ENCODE data around the gene SLC41A1.

The SLC41A1 gene

DNA sequence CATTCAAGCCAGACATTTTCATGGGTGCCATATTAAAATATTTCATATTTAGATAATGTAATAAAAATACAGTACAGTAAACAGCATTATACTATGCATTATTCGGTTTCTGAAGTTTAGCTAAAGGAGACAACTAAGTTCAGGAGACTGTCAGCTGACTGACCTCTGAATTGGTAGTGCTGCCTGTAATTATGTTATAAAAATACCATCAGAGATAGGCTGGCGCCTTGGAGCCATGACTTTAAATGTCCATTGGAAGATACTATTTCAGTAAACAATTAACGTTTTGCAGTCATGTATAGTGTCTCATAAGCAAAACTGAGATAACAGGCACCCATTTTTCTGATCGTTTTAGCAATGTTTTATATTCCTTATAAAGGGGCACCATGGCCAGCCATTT, 26.4 kb downstream of the SLC41A1 start:
- DNase-seq, result no peak

DNA sequence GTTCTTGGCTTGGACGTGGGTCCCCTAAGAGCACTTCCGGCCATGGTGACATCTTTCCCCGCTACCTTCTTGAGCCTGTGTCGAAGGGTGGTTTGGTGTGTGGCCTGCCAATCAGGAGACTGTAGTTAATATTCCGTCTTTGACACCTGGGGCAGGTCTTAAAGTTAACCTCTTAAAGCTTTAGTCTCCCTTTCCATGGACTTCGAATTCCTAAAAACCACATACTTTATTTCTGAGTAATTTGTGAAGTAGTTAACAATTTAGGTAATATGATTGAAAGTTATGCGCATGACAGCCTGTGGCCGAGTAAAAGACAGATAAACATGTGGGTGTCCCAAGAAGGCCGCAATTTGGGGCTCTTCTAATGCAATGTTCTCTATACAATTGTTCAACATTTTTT, 27.6 kb downstream of the SLC41A1 start:
- no peak for DNase-seq

DNA sequence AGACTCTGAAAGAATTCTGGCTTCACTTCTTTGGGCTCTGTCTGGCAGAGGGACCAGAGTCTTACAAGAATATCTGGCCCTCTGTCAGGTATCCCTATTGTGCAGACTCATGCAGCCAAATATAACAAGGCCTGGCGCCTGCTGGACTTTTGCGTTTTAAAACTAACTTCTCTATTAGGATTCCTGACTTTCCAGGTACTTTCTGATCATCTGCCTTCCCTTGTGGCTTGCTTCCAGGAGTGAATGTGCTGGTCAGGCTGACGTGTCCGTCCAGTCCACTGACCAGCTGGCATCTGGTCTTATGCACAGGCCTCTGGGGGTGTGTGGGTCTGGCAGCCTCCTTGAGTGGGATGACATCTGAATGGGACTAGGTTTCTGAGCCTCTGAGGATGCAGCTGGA, 29.1 kb downstream of the SLC41A1 start:
- DNase-seq, result no peak

DNA sequence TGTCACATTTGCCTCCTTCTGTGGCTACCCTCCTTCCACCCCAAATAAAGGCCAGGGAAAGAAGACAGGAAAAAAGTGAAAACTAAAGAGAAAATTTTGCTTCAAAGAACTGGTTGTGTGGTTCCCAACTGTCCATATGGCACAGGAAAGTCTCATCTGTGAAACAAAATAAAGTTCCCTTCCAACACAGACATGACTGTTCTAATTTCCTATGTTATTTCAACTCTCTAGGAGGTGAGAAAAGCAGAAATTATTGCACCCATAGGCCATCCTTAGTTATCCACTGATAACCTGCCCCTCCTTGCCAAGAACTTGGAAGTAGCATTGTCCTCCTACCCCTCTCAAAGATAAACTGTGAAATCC, 29.6 kb downstream of the SLC41A1 start:
- DNase-seq, result no peak

DNA sequence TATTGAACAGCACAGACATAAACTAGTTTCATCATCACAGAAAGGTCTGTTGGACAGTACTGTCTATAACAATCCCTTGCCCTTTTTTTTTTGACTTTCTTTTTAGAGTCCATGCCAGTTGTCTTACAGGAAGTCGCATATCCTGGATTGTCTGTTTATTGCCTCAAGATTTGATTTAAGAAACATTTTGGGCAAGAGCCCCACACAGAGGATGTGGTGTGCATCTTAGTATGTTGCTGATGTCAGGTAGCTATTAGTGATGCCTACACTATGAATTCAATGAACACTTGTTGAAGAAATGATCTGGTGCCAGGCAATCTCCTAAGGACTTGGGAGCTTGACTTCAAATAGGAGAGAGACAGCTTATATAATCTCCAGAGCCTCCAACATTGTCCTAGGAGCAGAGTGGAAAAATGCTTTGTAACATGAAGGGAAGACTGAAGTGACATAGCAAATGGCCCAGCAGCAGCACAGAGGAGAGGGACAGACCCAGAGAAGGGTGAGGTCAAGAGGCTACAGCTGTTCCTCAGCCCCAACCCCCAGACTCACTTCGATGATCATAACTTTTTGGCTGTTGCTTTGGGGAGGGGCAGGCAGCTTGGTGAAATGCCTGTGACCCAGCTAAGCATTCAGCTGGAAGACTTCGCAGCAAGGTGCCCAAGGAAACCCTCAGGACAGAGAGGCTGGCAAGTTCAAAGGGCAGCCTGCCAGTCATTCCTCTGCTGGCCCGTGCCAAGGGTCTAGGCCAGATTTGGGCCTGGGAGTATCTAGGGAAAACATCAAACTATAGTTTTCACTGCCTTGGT, 30.2 kb downstream of the SLC41A1 start:
- DNase-seq, result peak in 1 of 2 donors; percentile 25

DNA sequence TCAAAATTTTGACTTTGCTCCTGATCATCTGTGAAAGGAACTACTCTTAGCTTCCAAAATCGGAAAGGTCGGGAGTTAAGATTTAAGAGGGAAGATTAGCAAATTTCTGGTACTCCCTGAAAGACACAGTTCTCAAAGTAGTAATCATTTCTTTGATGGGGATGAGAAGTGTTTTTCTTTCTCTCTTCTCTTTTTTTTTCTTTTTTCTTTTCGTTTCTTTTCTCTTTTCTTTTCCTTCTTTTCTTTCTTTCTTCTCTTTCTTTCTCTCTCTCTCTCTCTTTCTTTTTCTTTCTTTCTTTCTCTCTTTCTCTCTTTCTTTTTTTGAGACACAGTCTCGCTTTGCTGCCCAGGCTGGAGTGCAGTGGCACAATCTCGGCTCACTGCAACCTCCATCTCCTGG, 32.7 kb downstream of the SLC41A1 start:
- no peak for DNase-seq

DNA sequence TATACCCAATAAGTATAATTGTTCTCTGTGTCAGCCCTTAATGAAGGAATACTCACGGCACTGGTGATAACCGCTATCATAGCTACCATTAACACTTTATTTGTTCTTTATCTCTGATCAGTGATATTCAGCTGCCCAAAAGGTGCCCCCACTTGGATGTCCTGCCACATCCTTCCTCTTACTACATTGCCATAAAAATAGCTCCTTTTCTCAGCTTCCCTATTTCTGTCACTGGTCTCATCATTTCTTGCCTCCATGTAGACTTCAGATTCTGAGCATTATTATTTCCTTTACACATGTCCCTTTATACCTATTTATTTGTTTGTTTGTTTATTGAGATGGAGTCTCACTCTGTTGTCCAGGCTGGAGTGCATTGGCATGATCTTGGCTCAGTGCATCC, 35.0 kb downstream of the SLC41A1 start:
- peak in 1 of 2 donors; percentile 88 for DNase-seq

DNA sequence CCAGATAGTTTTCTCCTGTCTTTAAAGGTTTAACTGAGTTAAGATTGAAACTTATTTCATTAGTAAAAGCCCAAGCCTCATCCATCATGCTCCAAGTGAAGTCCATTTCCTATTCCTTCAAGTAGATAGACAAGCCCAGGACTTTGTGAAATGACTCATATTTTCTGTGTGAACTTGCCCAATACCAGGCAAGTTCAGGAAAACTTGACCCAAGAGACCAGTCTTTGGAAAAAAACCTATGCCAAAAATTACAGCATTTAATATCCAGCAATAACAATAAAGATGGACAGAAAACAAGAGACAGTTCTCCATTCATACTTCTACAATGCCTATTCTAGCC, 37.3 kb downstream of the SLC41A1 start:
- DNase-seq, result no peak

DNA sequence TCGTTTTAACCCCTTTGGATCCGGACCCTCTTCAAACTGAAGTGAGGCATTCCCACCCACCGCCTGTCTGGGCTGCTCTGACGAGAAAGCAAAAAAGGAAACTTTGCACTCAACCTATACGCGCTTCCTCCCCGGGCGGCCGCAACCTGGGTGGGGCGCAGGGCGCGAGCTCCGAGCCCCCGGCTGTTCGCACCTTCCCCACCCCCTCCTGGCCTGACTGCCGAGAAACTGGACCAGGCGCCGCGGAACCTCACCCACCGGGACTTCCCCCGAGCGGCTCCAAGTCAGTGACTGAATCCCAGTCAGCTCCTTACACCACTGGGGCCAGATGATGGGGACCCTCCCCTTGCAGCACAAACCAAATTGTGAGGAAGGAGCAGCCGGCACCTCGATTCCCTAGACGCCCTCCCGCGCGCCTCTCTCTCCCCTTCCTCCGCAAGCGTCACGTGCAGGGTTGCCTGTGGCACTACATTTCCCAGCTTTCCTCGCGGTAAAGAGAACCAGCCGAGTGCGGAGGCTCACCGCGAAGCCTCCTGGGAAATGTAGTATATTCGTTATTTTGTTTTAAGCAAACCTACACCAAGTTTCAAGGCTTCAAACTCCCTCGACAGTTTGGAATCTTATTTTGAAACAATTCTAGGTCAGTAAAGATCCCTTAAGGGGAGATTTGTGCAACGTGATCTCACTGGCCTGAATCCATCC, 37.8 kb downstream of the SLC41A1 start, which contains the start of gene RAB29:
TSS of gene RAB29 (minus strand) at position 468 of the 702 bp plus-strand sequence. CDS start 526 bp downstream, outside the sequence.
- peak; percentile 63 to 69 for DNase-seq

DNA sequence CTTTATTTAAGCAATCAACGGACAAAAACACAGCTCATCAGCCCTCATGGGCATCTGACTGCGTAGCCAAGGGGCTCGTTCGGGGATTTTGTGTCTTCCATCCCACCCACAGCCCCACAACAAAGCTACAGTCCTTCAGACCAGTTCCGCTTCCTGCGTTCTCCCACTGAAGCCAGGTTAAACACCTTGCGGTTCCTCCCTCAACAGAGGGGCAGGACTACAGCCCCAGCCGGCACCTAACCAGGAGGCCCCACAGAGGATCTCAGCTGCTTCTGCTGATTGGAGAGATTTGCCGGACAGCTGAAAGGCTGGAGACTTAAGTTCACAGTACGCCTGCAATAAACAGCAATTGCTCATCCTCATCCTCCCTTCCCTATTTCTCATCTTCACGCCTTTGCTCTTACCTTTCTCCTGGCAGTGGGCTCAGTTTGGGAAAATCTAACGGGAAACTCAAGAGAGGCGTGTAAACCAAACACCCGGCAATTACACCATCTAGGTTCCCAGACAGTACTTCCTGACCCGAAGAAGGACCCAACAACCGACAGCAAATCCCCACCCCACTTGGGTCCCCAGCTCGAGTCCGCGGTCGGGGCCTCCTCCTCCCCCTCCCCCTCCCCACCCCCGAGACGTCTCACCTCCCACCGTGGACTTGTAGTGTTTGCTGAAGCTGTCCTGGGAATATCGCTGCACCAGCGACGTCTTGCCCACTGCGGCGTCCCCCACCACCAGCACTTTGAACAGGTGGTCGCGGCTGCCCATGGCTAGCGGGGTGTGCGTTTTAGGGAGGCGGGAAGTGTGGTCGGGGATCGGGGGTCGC, 38.6 kb downstream of the SLC41A1 start:
- DNase-seq, result no peak

DNA sequence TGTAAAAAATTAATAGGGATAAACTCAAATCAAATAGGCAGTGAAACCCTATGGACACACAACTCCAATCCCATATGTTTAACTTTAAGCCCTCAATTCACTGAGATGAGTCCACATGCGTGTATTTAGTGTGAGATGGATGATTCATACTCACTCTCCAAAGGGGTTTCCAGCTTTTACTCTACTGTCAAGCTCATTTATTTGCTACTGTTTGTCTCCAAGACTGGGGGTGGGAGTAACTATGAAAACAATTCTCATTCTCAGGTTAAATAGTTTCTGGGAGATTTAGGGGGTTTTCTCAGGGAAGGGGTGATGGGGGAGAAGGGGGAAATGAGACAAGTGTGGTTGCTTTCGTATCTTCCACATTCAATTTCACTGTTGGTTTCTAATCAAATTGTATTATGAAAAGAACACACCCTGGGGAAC, 40.4 kb downstream of the SLC41A1 start:
- no peak for DNase-seq

DNA sequence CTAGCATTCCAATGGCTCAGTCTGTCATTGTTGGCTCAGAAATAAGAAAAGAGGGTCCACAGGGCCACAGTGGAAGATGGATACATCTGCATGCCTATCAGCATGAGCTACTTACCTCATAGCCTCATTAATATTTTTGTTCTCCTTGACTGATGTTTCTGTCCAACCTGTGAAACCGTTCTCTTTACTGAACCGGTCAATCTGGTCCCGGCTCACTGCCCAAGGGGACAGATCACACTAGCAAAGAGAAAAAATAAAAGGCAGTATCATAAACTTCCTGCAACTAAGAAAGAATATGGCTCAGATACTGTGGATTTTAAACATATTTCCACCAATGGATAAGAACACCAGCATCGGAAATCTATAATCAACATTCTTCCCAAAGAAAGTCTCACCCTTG, 42.4 kb downstream of the SLC41A1 start:
- no peak for DNase-seq

DNA sequence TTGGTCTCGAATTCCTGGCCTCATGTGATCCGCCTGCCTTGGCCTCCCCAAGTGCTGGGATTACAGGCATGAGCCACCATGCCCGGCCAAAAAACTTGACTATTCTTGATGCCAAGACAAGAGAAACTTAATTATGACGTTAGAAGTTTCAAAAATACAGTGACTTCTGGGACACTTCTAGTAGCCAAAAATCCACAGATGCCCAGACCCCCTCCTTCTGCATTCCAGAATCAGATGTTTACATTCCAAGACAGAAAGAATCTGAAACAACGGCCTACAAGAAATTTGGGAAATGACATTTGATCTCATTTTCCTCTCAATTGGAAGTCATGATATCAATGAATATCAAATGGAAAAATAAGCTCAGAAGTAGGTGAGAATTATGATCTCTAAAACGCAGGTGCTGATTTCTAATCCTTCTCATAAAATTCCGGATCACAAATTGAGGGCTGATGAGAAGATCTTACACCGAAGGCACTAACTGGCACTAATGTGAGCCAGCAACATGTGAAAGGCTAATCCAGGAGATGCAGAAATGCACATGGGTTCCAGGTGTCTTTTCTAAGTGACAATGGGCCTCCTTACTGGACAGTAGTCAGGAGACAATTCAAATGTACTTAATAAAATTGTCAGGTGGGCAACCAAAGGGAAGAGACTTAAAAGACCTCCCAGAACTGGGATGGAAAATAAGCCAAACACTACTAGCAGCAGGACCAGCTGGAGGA, 43.2 kb downstream of the SLC41A1 start:
- DNase-seq, result no peak

DNA sequence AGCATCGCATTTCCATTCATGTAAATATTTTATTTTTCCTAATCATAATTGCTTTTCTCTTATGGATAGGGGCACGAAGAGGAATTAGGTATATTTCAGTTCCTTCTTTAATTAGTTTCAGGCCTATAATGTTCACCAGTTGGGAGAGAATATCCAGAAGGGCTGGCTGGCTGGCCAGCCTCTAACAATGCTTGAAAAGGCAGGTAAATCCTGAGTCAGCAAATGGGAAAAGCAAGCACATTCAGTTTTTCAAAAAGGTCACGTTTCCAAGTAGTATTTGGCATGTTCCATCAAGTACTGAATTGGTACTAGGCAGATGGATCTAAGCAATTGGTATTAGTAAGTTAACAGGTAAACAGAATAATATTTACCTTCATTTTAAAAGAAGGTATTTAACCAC, 45.8 kb downstream of the SLC41A1 start:
- DNase-seq, result no peak

DNA sequence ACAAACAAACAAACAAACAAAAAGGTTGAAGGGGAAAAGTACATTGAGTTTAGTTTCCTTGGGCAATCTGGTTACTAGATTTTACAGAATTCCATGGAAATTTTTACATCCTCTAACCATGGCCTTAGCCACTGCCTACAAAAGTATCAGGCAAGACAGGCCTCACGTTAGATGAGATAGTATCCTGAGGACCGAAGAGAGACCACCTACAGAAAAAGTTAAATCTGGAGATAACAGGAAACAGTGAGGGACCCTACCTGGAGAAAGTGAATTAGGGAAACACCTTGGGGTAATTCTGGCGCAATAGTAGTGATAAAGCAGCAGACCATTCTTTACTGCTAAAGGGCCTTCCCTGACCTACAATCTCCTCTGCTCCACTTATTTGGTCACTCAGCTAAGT, 46.4 kb downstream of the SLC41A1 start:
- no peak for DNase-seq

DNA sequence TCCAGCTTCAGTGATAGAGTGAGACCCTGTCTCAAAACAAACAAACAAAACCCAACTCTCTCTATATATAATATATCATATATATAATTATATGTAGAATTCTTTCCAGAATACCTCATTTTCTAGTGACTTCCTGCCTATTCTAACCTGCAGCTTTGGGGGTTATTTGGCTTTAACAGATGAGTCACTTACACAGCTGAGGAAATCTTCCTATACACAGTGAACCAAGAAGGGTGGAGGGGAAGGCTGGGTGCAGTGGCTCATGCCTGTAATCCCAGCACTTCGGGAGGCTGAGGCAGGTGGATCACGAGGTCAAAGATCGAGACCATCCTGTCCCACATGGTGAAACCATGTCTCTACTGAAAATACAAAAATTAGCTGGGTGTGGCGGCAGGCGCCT, 47.0 kb downstream of the SLC41A1 start:
- DNase-seq, result no peak

DNA sequence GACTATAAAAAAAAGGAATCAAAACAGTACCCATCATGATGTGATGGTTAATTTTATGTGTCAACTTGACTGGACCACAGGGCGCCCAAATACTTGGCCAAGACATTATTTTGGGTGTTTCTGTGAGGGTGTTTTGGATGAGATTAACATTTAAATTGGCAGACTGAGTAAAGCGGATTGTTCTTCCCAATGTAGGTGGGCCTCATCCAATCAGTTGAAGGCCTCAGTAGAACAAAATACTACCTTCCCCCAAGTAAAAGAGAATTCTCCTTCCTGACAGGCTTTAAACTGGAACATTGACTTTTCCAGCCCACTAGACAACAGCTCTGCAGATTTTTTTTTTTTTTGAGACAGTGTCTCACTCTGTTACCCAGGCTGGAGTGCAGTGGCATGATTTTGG, 48.4 kb downstream of the SLC41A1 start:
- DNase-seq, result no peak

DNA sequence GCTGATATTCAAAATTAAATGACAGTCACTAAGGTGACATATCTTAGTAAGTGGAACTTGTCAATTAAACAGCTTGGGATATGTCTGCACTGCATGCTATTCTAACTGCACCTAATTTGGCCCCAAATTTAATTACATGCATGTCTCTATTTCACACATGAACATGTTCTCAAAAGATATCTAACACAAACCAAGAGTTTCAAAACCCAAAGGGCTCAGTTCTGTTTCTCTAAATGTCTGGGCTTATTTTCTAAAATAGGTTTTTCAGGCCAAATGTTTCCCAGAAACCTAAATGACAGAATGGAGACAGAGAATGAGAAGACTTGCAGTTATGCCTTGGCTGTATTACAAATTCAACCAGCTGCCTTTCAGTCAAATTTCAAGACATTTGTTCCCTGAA, 49.0 kb downstream of the SLC41A1 start:
- no peak for DNase-seq

DNA sequence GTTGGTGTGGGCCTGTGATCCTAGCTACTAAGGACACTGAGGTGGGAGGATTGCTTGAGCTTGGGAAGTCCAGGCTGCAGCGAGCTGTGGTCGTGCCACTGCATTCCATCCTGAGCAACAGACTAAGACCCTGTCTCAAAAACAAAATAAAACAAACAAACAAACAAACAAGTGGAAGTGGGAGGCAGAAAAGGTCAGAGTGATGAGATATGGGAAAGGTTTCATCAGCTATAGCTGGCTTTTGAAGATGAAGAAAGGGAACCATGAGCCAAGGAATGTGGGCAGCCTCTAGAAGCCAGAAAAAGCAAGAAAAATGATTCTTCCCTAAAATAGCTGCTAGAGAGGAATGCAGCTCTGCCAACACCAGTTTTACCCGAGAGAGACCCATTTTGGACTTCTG, 52.4 kb downstream of the SLC41A1 start:
- DNase-seq, result no peak

DNA sequence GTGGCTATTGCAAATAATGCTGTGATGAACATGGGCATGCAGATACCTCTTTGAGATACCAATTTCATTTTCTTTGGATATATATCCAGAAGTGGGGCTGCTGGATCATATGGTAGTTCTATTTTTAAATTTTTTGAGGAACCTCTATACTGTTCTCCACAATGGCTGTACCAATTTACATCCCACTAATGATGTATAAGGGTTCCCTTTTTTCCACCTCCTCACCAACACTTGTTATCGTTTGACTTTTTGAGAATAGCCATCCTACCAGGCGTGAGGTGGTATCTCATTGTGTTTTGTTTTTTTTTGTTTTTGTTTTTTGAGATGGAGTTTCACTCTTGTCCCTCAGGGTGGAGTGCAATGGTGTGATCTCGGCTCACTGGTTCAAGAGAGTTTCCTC, 56.4 kb downstream of the SLC41A1 start:
- no peak for DNase-seq

DNA sequence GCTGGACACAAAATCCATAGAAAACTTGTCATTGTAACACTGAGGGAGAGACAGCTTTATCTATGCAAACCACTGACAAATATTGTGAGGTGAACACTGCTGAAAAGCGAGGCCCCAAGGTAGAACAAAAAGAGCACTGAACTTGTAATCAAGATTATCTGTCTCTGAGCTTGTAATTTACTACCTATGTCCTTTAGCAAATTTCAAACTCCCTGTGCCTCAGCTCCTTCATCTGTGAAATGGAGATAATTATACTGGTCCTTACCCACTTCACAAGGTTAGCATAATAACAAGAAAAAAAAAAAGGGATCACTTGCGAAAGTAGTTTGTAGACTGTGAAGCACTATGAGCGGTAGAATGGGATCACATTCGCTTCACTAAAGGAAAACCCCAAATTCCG, 58.1 kb downstream of the SLC41A1 start:
- DNase-seq, result no peak

DNA sequence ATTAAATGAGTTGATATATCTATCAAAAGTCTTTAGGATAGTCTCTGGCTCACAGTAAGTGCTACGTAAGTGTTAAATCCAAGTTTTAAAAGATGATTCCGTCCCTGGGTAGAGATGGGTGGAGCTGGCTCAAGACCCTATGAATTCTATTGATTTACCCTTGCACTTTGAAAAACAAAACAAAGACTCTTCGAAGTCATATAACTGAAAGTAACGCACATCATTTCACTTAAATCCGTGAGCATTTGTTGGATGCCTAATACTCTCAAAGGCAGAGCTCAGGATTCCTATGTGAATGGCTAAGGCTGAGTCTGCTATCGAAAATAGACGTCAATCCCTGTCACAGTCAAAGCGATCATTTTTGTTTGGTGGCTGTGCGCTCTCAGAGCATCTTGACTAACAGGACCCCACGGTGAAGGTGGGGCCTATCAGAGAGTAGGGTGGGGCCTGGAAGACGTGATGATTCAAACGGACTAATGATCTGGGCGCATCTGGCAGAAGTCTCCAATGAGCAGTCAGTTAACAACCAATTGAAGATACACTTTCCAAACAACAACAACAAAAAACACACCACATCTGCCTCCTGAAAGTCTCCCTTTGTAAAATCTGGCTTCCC, 61.9 kb downstream of the SLC41A1 start:
- no peak for DNase-seq
